Hepatocyte (in vitro differentiated cells): Measurements from ENCODE around the gene SLCO3A1. TPM values are rescaled to one million over a fixed set of nuclear protein-coding genes. Genes with fewer than 3 reads are reported as not detected.

Experiments
- DNase-seq: peaks from one replicate; pipeline ENCODE4 v3.0.0-alpha.2; 2016; ENCODE audit warnings: low spot score
- H2AFZ ChIP-seq: fragments of 200-600 bp; sonication (generic); 2 replicates; pipeline ENCODE4 v1.6.0; 2016; ENCODE audit warnings: antibody characterized with exemption, mild to moderate bottlenecking
- H3K27ac ChIP-seq: fragments of 200-600 bp; sonication (generic); 2 replicates; pipeline ENCODE4 v1.5.1; 2016; ENCODE audit warnings: mild to moderate bottlenecking
- H3K27me3 ChIP-seq: fragments of 200-600 bp; sonication (generic); 2 replicates; pipeline ENCODE4 v1.6.1; 2016
- H3K36me3 ChIP-seq: fragments of 200-600 bp; sonication (generic); replicated peaks from 2 replicates; pipeline ENCODE4 v1.5.1; 2016; ENCODE audit warnings: low read depth; ENCODE audit not compliant: insufficient read depth
- H3K4me1 ChIP-seq: fragments of 200-600 bp; sonication (generic); 2 replicates; pipeline ENCODE4 v1.5.1; 2016; ENCODE audit warnings: mild to moderate bottlenecking, moderate library complexity; ENCODE audit not compliant: insufficient read depth
- H3K4me2 ChIP-seq: fragments of 200-600 bp; sonication (generic); 2 replicates; pipeline ENCODE4 v1.6.0; 2016
- H3K4me3 ChIP-seq: fragments of 200-600 bp; sonication (generic); 2 replicates; pipeline ENCODE4 v1.5.1; 2016; ENCODE audit warnings: mild to moderate bottlenecking
- H3K79me2 ChIP-seq: fragments of 200-600 bp; sonication (generic); 2 replicates; pipeline ENCODE4 v1.6.0; 2017; ENCODE audit warnings: mild to moderate bottlenecking
- H3K9me2 ChIP-seq: fragments of 200-600 bp; sonication (generic); replicated peaks from 2 replicates; pipeline ENCODE4 v1.6.0; 2017; ENCODE audit warnings: mild to moderate bottlenecking; ENCODE audit not compliant: insufficient read depth
- H3K9me3 ChIP-seq: fragments of 200-600 bp; sonication (generic); 2 replicates; pipeline ENCODE4 v1.5.1; 2016; ENCODE audit warnings: low read depth, mild to moderate bottlenecking
- H4K20me1 ChIP-seq: fragments of 200-600 bp; sonication (generic); 2 replicates; pipeline ENCODE4 v1.6.0; 2016; ENCODE audit warnings: mild to moderate bottlenecking; ENCODE audit not compliant: insufficient read depth, poor library complexity, severe bottlenecking
- CTCF ChIP-seq: fragments of 200-600 bp; sonication (generic); IDR thresholded peaks from 2 replicates; pipeline ENCODE4 v1.5.1; 2016; ENCODE audit warnings: antibody characterized with exemption, mild to moderate bottlenecking; ENCODE audit not compliant: poor library complexity
- EZH2 ChIP-seq: fragments of 200-600 bp; sonication (generic); IDR thresholded peaks from 2 replicates; pipeline ENCODE4 v1.6.1; 2016; ENCODE audit warnings: antibody characterized with exemption, mild to moderate bottlenecking, borderline replicate concordance
- EZH2phosphoT487 ChIP-seq: fragments of 200-600 bp; sonication (generic); IDR thresholded peaks from one replicate; pipeline ENCODE4 v1.6.1; 2018; ENCODE audit warnings: antibody characterized with exemption, mild to moderate bottlenecking, low read depth, moderate library complexity; ENCODE audit not compliant: unreplicated experiment, severe bottlenecking
- whole genome bisulfite sequencing: methylation state at CpG from one replicate; pipeline ENCODE4 v1.1.6; 2016; ENCODE audit warnings: low lambda C conversion rate; ENCODE audit errors: missing lambda C conversion rate; 5-methylcytosine and 5-hydroxymethylcytosine counted together
- polyA plus RNA-seq: library from polyadenylated mRNA; unstranded; fragments of >200 nt; fragmentation: Nextera tagmentation; extraction: Ambion mirVana; gene quantifications from 2 replicates; pipeline ENCODE4 v1.2.1, GENCODE V29; 2016
- total RNA-seq: library from RNA; depleted of rRNA; stranded (reverse); fragments of >200 nt; gene quantifications from 2 replicates; pipeline ENCODE4 v1.2.3, GENCODE V29; 2014

SLCO3A1 gene
- total and polyA plus RNA-seq, 2 experiments from 2014 or later: 1.3 to 5.4 TPM

- no peaks in the 10 kb centered on the region for H4K20me1 ChIP-seq
- no peaks in the 10 kb centered on the region for H3K9me2 ChIP-seq
- H3K36me3 ChIP-seq: no peaks in the 10 kb centered on the region
- no peaks in the 10 kb centered on the region for H3K79me2 ChIP-seq
- H3K4me2 ChIP-seq: no peak overlapping the region
- WGBS: 79% methylated on average over 6 of the region's 6 CpGs
- no peak overlapping the region for H2AFZ ChIP-seq
- no peaks in the 10 kb centered on the region for H3K9me3 ChIP-seq
- no peaks in the 10 kb centered on the region for H3K4me1 ChIP-seq
- H3K27me3 ChIP-seq: no peaks in the 10 kb centered on the region
- DNase-seq: no peak
- H3K27ac ChIP-seq: no peak overlapping the region
- TF ChIP-seq CTCF (no peak), EZH2phosphoT487 (no peak), EZH2 (no peak)
- no peak overlapping the region for H3K4me3 ChIP-seq
Observed at GRCh38 chr15:91866371-91866905, 12.9 kb downstream of the SLCO3A1 start.

- H3K27me3 ChIP-seq: no peaks in the 10 kb centered on the region
- no peak overlapping the region for H3K4me3 ChIP-seq
- no peak for DNase-seq
- H3K79me2 ChIP-seq: no peaks in the 10 kb centered on the region
- TF ChIP-seq EZH2phosphoT487: no peak
- TF ChIP-seq EZH2: no peak
- no peak for TF ChIP-seq CTCF
- H3K4me1 ChIP-seq: no peaks in the 10 kb centered on the region
- no peaks in the 10 kb centered on the region for H3K36me3 ChIP-seq
- no peak overlapping the region for H3K4me2 ChIP-seq
- H2AFZ ChIP-seq: no peak overlapping the region
- no peak overlapping the region for H3K27ac ChIP-seq
- no peaks in the 10 kb centered on the region for H4K20me1 ChIP-seq
- no peaks in the 10 kb centered on the region for H3K9me3 ChIP-seq
- WGBS: 97% methylated on average over 8 of the region's 8 CpGs
- no peaks in the 10 kb centered on the region for H3K9me2 ChIP-seq
Observed at GRCh38 chr15:91866971-91867372, 13.5 kb downstream of the SLCO3A1 start.

GRCh38 chr15:91867581-91868026, 14.1 kb downstream of the SLCO3A1 start:
- H3K4me1 ChIP-seq: no peaks in the 10 kb centered on the region
- no peaks in the 10 kb centered on the region for H3K27me3 ChIP-seq
- no peak for TF ChIP-seq CTCF
- TF ChIP-seq EZH2phosphoT487: no peak
- TF ChIP-seq EZH2: no peak
- no peaks in the 10 kb centered on the region for H3K79me2 ChIP-seq
- peak overlapping the region; percentile 17 for H3K27ac ChIP-seq
- no peaks in the 10 kb centered on the region for H4K20me1 ChIP-seq
- H3K4me3 ChIP-seq: no peak overlapping the region
- DNase-seq: peak; percentile 59
- H3K9me3 ChIP-seq: no peaks in the 10 kb centered on the region
- H3K4me2 ChIP-seq: no peak overlapping the region
- H3K9me2 ChIP-seq: no peaks in the 10 kb centered on the region
- 67% methylated on average over 8 of the region's 8 CpGs for WGBS
- no peaks in the 10 kb centered on the region for H3K36me3 ChIP-seq
- H2AFZ ChIP-seq: no peak overlapping the region
